NCI-H510A (cell line): Measurements from ENCODE around the gene BMP8B.
A peak's percentile ranks its signal among the peaks of the same experiment; 100 is the strongest.
"Not testable (repeated sequence)": the region's sequence is repeated elsewhere in the genome, so short reads cannot be mapped to it uniquely, and the experiment has no call there.

Experiments used
- DNase-seq: peaks from one replicate; lab custom pipeline; 2025; lab: John Stamatoyannopoulos, UW

Gene BMP8B

DNA sequence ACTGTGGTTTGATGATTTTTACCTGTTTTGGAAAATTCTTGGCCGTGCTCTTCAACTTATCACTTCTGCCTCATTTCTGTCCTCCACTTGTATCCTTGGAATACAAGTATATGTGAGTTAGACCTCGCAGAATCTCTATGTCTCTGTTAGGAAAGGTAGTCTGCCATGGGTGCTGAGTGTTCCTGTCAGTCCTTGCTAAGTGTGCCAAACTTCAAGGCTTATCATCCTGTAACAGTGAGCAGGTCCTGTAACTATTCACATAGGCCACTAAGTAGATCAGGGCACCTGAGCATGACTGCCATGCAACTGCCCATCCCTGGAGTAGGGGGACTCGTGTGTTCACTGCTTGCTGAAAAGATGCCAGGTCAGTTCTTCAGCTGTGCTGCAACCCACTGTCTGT, 24.2 kb upstream of the BMP8B start:
- no peak for DNase-seq

DNA sequence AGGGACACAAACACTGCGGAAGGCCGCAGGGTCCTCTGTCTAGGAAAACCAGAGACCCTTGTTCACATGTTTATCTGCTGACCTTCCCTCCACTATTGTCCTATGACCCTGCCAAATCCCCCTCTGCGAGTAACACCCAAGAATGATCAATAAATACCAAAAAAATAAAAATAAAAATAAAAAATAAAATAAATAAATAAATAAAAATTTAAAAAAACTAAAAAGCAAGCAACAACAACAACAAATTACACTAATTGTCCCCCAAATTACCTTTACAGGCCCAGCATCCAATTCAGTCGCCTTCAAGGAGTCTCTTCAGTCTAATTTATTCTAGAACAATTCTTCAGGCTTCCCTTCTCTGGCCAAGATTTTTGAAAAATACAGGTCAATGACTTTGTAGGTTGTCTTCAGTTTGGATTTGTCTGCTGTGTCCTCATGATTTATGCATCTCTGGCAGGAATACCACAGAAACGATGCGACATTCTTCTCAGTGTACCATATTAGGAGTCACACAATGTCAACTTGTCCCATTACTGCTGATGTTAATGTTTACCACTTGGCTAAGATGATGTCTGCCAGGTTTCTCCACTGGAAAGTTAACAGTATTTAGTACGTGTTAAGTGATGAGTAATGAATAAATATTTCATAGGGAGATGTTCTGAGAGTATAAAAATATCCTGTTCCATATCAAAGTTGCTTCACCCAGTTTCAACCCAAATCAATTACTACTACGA, 20.3 kb upstream of the BMP8B start:
- no peak for DNase-seq

DNA sequence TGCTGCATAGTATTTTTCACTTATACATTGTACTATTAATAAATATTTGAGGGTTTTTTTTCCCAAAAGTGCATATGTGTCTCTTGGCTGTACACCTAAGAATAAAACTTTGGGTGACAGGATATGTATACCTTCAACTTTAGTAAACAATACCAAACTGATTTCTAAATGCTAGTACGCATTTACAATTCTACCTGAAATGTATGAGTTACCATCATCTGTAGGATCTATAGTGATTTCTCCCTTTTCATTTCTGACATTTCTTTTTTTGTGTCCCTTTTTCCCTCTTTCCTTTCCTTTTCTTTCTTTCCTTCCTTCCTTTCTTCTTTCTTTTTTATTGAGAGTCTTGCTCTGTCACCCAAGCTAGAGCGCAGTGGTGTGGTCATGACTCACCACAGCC, 16.7 kb upstream of the BMP8B start:
- no peak for DNase-seq

DNA sequence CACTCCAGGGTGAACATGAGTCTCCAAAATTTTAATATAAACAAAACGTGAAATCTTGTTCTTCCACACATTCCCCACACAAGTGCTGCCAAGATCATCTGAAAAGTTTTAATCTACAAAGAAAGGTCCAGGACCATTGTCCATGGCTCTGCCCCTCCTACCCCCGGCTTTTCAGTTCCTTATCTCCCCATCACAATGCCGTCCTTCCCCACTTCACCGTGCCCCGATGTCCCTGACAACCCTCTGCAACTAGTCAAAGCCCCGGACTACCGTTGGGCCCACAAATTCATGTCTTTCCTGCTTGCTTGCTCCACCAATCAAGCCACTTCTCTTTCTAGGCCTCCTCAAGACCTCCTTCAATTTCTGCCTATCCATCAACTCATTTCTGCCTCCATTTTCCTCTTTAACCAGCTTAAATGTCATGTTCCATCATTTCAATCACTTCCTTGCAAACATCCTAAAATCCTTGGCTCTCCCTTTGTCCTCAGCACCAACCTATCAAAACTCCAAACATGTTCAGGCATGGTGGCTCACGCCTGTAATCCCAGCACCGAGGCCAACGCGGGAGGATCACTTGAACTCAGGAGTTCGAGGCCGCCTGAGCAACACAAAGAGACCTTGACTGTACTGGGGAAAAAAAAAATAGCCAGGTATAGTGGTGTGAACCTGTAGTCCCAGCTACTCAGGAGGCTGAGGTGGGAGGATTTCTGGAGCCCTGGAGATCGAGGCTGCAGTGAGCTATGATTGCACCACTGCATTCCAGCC, 14.0 kb upstream of the BMP8B start:
- peak; percentile 90 for DNase-seq

DNA sequence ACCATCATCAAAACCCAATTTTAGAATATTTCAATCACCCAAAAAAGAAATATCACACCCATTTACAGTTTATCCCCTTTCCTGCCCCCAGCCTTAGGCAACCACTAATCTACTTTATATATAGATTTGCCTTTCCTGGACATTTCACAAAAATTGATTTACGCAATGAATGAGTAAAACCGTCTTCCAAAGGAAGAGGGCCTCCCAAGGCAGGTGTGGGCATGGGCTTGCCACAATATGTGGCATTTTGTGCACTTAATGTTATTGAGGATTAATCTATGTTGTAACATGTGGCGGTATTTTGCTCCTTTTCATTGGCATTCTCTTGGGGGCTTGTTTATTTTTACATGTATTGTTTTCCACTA, 11.8 kb upstream of the BMP8B start:
- DNase-seq: no peak

DNA sequence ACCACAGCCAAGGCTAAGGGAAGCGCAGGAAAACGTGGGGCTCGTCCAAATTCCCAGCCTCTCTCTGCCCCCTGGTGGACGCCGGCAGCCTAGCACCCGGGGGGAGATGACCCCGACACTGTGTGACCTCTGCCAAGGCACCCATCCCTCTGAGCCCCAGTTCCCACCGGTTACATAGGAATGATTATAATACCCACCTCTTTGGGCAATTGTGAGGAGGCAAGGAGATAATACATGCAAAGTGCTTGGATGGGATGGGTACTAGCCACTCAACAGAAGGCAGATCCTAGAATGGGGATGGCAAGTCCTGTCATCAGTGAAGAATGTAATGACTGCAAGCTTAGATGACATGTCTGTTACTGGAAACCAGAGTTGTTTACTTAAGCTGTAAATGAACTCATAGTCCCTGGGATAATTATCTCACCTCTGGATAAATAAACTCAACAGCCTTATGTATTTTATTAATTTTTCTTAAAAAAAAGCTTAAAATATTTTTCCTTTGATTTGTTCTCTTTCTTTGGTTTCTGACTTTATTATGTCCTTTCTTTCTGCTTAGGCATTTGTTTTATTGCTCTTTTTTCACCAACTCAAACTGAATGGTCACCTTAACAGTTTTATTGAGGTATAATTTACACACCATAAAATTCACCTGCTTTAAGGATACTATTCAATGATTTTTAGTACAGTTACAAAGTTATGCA, 11.3 kb upstream of the BMP8B start:
- DNase-seq: peak; percentile 100

DNA sequence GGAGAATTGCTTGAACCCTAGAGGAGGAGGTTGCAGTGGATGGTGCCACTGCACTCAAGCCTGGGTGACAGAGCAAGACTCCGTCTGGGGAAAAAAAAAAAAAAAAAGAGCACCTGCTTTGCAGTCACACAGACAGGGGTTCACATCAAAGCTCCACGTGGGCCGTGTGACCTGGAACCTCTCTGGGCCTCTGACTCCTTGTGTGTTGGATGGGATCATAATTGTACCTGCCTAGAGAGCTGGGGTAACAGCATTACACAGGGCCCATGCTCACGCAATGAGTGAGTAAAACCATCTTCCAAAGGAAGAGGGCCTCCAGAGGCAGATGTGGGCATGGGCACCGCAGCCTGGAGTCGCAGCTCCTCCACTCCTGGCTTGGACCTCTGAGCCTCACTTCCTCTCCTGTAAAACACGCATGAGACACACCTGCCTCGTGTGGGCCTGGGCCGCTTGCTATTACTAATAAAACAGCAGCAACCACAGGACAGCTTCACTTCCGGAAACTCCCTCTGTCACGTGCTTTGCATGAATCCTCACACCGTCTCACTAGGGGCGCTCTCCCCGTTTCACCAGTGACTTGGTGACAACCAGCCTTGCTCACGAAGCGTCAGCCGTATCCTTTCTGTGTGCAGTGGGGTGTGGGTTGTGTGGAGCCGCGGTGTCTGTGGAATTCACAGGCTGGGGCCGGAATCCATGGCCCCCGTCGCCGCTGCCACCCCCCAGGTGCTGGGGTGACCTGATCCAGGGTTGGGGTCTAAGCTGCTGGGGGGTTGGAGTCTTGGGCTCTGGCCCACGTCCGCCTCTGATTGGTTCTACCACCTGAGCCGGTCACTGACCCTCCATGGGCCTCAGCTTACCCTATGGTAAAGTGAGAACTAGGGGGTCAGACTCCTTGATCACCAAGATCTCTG, 10.4 kb upstream of the BMP8B start:
- DNase-seq: peak; percentile 100

DNA sequence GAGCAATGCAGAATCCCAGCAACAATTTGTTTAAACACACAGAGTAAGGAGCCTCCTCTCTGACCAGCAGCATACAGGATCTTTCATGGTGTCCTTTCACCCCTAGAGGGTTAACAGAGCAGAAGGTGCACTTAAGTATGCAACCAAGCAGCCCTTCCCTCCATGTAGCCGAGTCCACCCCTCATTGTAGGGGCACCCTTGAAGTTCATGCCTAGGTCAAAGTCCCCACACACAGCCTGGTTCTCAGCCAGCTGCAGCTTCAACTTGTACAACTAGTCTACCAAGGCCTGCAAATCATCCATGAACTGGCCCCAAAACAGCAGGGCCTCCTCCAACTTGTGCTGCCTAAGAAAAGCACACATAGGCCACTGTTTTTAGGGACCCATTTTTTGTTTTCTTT, 7.0 kb upstream of the BMP8B start:
- DNase-seq: no peak

DNA sequence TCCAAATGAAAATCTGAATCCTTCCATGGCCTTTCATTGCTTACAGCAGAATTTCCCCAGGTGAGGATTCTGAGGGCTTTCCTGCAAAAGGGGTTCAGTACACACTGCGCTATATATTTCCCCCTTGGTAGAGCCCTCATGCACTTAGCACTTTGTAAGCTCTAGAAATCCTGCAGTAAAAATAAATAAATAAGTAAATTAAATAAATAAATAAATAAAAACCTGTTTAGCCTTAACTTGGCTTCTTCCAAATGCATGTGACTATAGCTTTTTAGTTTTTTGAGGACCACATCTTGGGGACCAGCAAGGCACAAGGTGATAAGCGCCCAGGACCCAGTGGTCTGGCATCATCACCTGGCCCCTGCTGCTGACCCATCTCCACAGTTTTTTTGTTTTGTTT, 3.2 kb upstream of the BMP8B start:
- DNase-seq: no peak

DNA sequence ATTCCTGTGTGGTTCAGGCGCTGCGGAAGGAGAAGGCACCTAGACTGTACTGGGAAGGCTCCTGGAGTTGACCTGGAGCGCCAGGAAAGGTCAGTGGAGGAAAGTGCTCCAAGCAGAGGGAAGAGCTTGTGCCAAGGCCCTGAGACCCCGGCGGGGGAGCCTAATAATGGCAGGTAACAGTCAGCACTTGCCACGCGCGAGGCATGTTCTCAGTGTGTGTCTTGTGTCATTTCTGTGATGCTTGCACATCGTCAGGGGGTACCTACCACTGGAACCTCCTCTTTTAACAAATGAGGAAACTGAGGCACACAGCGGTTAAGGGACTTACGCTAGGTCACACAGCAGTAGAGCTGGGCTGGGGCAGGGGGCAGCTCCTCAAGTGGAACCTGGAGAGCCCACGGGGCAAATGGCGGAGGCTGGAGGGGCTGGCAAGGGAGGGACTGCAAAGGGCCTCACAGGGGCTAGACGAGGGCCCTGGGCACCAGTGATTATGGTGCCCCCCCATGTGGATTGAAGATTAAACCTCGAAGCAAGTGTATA, 976 bp upstream of the BMP8B start:
- no peak for DNase-seq

DNA sequence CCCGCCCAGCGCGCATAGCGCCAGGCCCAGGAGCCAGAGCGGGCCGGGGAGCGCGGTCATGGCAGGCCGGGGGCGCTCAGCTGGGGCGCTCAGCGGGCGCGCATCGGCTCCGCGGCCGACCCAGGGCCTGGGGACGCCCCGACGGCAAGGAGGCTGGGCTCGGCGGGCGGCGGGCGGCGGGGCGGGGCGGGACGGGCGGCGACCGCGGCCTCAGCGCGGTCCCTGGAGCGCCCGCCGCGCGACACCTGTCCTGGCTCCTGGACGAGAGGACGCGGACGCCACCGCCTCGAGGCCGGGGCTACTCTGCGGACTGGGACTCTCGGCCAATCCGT, 273 bp downstream of the BMP8B start:
- peak; percentile 100 for DNase-seq

DNA sequence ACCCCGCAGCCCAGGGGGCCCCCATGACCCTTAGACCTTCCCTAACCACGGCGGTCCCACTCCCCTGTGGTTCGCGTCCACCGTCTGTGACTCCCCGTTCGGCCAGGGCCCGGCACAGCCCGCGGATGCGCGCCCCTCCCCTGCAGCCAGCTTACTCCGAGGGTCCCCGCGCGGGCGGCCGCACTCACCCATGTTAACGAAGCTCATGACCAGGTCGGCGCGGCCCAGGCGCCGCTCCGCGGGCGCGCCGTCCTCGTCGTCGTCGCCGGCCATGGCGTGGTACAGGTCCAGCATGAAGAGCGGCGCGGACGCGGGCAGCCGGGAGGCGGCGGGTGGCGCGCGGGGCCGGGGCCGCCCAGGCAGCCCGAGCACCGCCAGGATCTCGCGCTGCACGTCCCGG, 701 bp downstream of the BMP8B start:
- DNase-seq: peak; percentile 99

DNA sequence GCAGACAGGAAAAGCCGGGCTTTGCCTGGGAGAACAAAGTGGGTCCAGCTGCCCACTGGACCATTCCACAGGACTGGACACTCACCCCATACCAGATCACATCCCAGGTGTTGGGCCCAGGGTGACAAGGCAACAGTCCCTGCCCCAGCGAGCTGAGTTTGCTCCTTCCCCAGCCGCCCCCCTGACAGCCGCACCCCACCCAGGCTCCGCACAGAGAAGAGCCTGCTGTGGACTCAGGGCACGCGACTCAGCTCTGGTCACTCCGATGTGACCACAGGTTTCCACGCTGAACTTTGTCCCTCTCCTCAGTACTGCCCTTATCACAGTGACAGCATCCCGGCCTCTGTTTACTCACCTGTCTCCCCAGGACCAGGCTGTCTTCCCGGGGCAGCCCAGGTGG, 1.2 kb downstream of the BMP8B start:
- DNase-seq: no peak

DNA sequence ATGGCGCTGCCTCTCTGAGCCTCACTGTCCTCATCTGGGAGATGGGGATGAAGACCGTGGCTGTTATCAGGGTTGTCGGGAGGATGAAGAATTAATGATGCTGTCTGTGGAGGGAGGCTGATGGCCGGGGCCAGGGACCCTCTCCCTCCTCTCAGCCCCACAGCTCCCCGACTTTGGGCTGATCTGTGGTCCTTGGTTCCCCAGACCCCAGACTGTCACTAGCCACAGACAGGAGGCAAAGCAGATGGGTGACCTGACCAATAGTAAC, 1.6 kb downstream of the BMP8B start:
- DNase-seq: not testable (repeated sequence)

DNA sequence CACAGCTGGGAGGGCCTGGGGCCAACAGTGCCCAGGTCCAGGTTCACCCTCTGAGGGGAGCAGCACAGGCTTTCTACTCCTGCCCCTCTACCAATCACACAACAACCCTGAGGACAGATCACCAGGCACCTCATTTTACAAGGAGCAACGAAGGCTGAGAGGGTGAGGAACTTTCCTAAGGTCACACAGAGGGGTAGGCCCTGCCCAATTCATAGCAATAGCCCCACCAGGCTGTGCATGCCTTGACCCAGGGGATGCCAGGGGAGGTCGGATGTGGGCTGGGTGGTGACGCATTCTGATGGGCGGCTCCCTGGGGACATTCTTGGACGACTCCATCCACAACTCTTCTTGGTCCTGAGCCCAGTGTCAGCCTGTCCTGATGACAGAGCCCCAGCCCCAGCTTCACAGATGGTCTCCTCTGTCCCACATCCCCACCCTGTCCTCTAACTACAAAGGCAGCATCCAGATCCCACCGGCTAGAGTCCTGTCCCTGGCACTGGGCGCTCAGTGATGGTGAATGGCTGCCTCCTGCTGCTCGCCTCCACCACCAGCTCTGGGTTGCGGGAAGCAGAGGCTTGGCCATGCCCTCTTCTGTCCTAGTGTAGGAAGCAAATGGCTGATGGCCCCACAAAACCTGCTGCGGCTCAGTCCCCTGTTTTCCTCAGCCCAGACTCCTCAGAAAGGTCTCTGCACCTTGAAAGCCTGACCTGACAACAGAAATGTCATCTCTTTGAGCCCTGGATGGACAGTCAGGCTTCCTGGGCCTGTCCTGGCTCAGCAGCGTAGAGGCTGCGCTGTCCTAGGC, 2.2 kb downstream of the BMP8B start:
- DNase-seq: peak; percentile 79

DNA sequence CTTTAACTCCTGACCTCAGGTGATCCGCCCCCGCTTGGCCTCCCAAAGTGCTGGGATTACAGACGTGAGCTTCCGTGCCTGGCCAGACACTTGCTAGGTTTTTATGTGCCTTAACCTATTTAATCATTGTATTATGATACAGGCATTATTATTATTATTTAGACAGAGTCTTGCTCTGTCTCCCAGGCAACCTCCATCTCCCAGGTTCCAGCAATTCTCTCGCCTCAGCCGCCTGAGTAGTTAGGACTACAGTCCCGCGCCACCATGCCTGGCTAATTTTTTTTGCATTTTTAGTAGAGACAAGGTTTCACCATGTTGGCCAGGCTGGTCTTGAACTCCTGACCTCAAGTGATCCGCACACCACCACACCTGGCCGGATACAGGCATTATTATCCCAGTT, 6.0 kb downstream of the BMP8B start:
- not testable (repeated sequence) for DNase-seq

DNA sequence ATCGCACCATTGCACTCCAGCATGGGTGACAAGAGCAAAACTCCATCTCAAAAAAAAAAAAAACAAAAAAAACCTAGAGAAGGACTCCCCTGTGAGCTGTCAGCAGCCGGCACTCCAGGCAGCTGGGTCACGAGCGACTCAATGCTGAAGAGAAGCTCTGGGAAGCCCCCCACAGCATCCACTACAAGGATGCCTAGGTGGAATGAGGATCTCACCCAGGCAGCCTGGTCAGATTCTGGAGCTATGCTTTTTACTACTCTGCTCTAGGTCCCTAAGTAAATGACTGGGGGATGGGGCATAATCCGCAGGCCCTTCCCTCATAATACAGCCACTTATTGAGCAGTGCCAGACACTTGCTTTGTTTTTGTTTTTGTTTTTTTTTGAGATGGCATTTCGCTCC, 6.6 kb downstream of the BMP8B start:
- no peak for DNase-seq

DNA sequence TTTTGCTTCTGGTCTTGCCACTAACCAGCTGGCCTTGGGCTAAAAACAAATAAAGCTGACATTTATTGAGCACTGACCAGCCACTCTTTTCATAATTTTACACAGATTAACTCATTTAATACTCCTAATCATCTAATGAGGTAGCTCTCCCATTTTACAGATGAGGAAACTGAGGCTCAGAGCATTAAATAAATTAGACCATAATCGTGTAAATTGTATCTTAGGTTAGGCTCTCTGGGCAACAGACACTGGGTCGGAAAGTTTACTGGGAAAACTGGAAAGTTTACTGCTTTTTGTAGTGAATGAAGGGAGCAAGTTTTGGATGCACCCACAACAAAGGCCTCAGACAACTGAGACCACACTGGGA, 7.3 kb downstream of the BMP8B start:
- no peak for DNase-seq

DNA sequence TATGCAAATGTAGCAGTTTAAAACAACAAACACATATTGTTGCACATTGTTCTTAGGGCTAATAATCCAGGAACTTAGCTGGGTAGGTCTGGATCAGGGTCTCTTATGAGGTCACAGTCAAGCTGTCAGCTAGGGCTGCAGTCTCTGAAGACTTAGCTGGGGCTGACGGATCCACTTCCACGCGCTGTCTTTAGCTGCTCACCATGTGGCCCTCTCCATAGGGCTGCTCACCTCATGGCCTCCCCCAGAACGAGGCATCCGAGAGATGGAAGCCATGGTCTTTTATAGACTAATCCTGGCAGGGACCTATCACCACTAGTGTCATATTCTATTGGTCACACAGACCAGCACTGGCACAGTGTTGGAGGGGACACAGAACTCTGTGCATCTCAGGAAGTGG, 8.8 kb downstream of the BMP8B start:
- DNase-seq: no peak

DNA sequence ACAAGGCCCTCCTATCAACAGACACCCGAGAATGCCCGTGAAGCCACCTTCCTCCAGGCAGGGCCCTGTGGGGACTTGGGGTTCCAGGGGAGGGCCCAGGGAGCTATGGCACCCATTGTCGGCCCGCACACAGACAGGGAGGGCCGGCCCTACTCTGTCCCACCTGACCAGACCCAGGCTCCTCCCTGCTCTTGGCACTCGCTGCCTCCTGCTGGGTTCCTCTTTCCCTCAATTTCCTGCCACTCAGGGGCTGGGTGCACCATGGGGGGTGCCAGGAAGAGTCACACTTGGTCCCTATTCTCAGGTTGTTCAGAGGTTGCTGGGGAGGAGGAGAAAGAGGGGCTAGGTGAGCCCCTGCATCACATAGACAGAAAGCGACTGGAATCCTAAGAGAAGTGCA, 9.5 kb downstream of the BMP8B start:
- peak; percentile 80 for DNase-seq

DNA sequence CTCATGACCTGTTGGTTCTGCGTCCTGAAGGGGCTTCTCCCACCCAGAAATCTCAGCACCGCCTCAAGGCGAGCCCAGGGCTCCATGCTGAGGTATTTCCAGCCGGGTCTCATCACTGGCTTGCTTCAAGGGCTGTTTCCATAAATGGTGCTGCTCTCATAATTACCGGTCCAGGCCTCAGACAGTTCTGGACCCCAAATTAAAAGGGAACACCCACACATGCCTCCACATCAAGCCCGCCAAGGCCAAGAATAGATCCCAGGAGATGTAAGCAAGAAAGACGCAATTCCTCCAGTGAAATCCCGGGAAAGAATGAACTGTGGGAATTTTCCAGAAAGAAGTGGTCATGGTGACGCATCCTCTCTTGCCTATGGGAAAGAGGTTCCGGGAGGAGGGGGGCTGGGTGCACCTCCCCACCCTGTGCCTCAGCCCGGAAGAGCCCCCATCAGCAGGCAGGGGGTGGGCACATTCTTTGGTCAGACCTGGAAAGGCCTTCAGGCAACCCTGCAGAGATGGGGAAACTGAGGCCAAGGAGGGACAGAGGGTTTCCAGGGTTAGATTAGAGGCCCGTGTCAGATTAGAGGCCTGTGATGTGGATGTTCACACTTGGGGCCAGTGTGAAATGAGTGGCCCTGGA, 10.1 kb downstream of the BMP8B start:
- DNase-seq: not testable (repeated sequence)
